Esophagus squamous epithelium (tissue), 4 donors: ENCODE measurements around the gene DLG2.

ENCODE experiments used
- POLR2A ChIP-seq, 4 donors: fragments of 450-650 bp; IDR thresholded peaks; one replicate each; pipeline ENCODE4 v1.6.1; 2017; ENCODE audit warnings: antibody characterized with exemption in 4 of 4, mild to moderate bottlenecking in 4 of 4, moderate library complexity in 3 of 4
- TF ChIP-seq, protein P1 (sequence below), 6 experiments: fragments of 450-650 bp in 4 of 6; fragments of 200-600 bp in 2 of 6; sonication (generic) in 2 of 6; IDR thresholded peaks; one replicate each; pipeline ENCODE4 v1.5.1; 2016 to 2019; ENCODE audit warnings: antibody characterized with exemption in 6 of 6, mild to moderate bottlenecking in 4 of 6, moderate library complexity in 4 of 6

- TF ChIP-seq POLR2A (IDR thresholded peaks at IDR 0.05), result no peak
- TF ChIP-seq, protein P1, sequence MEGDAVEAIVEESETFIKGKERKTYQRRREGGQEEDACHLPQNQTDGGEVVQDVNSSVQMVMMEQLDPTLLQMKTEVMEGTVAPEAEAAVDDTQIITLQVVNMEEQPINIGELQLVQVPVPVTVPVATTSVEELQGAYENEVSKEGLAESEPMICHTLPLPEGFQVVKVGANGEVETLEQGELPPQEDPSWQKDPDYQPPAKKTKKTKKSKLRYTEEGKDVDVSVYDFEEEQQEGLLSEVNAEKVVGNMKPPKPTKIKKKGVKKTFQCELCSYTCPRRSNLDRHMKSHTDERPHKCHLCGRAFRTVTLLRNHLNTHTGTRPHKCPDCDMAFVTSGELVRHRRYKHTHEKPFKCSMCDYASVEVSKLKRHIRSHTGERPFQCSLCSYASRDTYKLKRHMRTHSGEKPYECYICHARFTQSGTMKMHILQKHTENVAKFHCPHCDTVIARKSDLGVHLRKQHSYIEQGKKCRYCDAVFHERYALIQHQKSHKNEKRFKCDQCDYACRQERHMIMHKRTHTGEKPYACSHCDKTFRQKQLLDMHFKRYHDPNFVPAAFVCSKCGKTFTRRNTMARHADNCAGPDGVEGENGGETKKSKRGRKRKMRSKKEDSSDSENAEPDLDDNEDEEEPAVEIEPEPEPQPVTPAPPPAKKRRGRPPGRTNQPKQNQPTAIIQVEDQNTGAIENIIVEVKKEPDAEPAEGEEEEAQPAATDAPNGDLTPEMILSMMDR (IDR thresholded peaks at IDR 0.05), result no peak
Measured at GRCh38 chr11:83694191-83694910, 1932.8 kb downstream of the DLG2 start.
